ENCODE results near the gene ADORA2A.
"Not testable (repeated sequence)": the region's sequence is repeated elsewhere in the genome, so short reads cannot be mapped to it uniquely, and the experiment has no call there.

The ADORA2A gene

GRCh38 chr22:24489011-24489410 lies 61.6 kb downstream of the ADORA2A start:
- DNase-seq (ENCODE audit: low read depth): no peak

GRCh38 chr22:24489434-24489833 lies 62.0 kb downstream of the ADORA2A start:
- not testable (repeated sequence) for DNase-seq (ENCODE audit: low read depth)

Measured in activated T-helper 9 cell treated with anti-CD3 and anti-CD28 coated beads, Interleukin-2, amount 50 U/mL, for 16 hours (primary cell).